T-helper 2 cell treated with Interferon-gamma antibody and Interleukin-4, amounts not matched to agents 5 μg/mL and 100 μg/mL, for 36 hours (primary cell): ENCODE data around the gene TENM4.

Source experiments
- DNase-seq: peaks from one replicate; pipeline ENCODE4 v3.0.0; 2021; ENCODE audit warnings: low spot score
- H3K27ac Mint-ChIP-seq: one replicate; pipeline ENCODE4 v1.8.0; 2021; ENCODE audit warnings: mild to moderate bottlenecking, mixed read lengths
- H3K27me3 Mint-ChIP-seq: one replicate; pipeline ENCODE4 v1.8.0; 2021; ENCODE audit warnings: low read depth, mixed read lengths
- H3K36me3 Mint-ChIP-seq: one replicate; pipeline ENCODE4 v1.8.0; 2021; ENCODE audit warnings: low read depth, mixed read lengths
- H3K4me1 Mint-ChIP-seq: one replicate; pipeline ENCODE4 v1.8.0; 2021; ENCODE audit warnings: low read depth, mixed read lengths
- H3K4me3 Mint-ChIP-seq: one replicate; pipeline ENCODE4 v1.8.0; 2022; ENCODE audit warnings: mild to moderate bottlenecking, moderate library complexity, mixed read lengths
- H3K9me3 Mint-ChIP-seq: one replicate; pipeline ENCODE4 v1.8.0; 2021; ENCODE audit warnings: mixed read lengths

The TENM4 gene

DNA sequence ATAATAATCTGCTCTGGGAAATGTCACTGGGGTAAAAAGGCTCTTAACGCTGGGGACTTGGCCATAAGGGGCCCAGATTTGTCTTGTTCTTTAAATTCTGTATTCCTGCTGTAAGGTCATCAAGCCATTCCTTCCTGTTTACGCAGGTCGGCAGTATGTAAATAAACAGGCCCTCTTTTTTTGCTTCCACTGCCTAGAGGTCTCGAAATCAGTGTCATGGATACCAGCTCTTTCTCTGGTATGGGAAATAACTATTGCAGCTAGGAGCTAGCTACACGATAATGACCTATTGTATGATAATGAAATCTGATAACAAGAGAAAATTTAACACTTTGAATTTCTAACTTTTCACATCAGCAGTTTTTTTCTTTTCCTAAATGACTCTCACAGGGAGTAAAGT lies 657.0 kb downstream of the TENM4 start:
- Mint-ChIP-seq H3K36me3 (no peaks in the 10 kb centered on the region), H3K27ac (no peak overlapping the region), H3K27me3 (peaks cover 8% of the 10 kb centered on the region), H3K4me3 (no peak overlapping the region), H3K9me3 (no peaks in the 10 kb centered on the region), H3K4me1 (no peaks in the 10 kb centered on the region)
- no peak for DNase-seq

GRCh38 chr11:78783301-78783700 lies 657.5 kb downstream of the TENM4 start:
- Mint-ChIP-seq H3K27ac (no peak overlapping the region), H3K27me3 (peaks cover 8% of the 10 kb centered on the region), H3K4me3 (no peak overlapping the region), H3K9me3 (no peaks in the 10 kb centered on the region), H3K36me3 (no peaks in the 10 kb centered on the region), H3K4me1 (no peaks in the 10 kb centered on the region)
- no peak for DNase-seq

DNA sequence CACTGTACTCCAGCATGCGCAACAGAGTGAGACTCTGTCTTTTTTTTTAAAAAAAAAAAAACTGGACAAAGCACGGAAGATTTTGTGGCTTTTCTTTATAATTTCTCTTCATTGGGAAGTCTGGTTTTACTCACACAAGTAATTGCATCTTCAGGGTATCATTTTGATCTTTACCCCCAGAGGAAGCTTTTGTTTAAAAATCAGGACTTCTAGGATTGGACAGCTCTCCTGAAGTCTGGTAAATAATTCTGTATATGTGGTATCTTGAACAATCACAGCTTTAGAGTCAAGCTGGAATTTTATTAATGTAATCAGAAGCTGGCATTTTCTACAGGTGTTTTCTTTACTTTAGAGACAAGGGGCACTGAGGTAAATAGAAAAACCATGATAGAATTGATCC lies 658.1 kb downstream of the TENM4 start:
- Mint-ChIP-seq H3K4me3 (no peak overlapping the region), H3K4me1 (no peaks in the 10 kb centered on the region), H3K27me3 (peaks cover 8% of the 10 kb centered on the region), H3K9me3 (no peaks in the 10 kb centered on the region), H3K36me3 (no peaks in the 10 kb centered on the region), H3K27ac (no peak overlapping the region)
- no peak for DNase-seq

DNA sequence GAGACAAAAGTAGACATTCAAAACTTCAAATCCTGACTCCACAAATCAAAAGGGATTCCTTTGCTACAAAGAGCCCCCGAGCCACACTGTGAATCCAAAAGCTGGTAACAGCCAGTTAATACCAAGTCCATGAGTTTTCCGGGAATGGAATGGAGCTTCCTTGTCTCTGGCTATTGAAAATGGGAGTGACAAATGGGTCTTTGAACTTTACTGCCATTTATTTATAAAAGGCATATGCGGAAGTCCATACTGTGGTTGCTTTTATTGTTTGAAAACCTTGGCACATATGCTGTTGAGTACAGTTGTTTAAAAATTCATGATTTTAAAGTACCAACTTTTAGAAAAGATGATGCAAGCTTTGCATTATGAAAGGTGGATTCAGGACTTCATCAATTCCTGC lies 659.9 kb downstream of the TENM4 start:
- H3K9me3 Mint-ChIP-seq, result no peaks in the 10 kb centered on the region
- no peak for DNase-seq
- H3K4me3 Mint-ChIP-seq, result no peak overlapping the region

DNA sequence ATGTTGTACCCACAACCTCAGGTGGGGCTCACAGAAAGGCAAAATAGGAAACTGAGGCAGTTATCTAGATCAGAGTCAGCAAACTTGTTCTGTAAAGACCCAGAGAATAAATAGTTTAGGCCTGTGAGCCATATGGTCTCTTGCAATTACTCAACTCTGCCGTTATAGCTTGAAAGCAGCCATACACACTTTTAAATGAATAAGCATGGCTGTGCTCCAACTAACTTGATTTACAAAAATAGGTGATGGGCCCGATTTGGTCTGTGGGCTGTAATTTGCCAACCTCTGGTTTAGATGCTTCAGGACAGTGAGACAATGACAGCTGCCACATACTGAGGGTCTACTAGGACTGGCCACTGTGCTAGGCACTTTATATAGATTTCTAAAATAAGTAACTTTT lies 667.3 kb downstream of the TENM4 start:
- Mint-ChIP-seq H3K27ac (no peak overlapping the region), H3K4me1 (no peaks in the 10 kb centered on the region), H3K9me3 (no peaks in the 10 kb centered on the region), H3K4me3 (no peak overlapping the region), H3K27me3 (peaks cover 2% of the 10 kb centered on the region), H3K36me3 (no peaks in the 10 kb centered on the region)
- no peak for DNase-seq

More for the DNA sequence above, 659.9 kb downstream of the TENM4 start:
- Mint-ChIP-seq H3K4me1 (no peaks in the 10 kb centered on the region), H3K36me3 (no peaks in the 10 kb centered on the region), H3K27me3 (peaks cover 10% of the 10 kb centered on the region), H3K27ac (no peak overlapping the region)

DNA sequence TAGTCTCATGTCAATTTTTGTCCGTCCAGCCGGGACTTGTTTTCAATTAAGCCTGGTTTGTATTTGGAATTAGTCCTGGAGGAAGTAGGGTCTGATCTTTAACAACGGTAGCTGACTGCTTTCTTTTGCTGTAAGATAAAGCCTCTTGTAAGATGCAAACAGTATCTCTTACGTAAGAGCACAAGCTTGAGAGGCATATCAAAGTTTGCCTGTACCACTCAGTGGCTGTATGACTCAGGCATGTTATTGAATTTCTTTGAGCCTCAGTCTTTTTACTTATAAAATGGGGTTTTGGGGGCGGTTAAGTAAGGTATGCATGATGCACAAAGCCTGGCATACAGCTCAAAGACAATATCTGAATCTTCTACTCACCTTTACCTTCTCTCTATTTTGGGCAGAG lies 667.8 kb downstream of the TENM4 start:
- Mint-ChIP-seq H3K4me1 (no peaks in the 10 kb centered on the region), H3K4me3 (no peak overlapping the region), H3K9me3 (no peaks in the 10 kb centered on the region), H3K36me3 (no peaks in the 10 kb centered on the region), H3K27me3 (peaks cover 2% of the 10 kb centered on the region), H3K27ac (no peak overlapping the region)
- no peak for DNase-seq

GRCh38 chr11:78772186-78772585 lies 668.6 kb downstream of the TENM4 start:
- Mint-ChIP-seq H3K9me3 (no peaks in the 10 kb centered on the region), H3K4me3 (no peak overlapping the region), H3K27me3 (peaks cover 2% of the 10 kb centered on the region), H3K36me3 (no peaks in the 10 kb centered on the region), H3K4me1 (no peaks in the 10 kb centered on the region), H3K27ac (no peak overlapping the region)
- DNase-seq, result no peak

DNA sequence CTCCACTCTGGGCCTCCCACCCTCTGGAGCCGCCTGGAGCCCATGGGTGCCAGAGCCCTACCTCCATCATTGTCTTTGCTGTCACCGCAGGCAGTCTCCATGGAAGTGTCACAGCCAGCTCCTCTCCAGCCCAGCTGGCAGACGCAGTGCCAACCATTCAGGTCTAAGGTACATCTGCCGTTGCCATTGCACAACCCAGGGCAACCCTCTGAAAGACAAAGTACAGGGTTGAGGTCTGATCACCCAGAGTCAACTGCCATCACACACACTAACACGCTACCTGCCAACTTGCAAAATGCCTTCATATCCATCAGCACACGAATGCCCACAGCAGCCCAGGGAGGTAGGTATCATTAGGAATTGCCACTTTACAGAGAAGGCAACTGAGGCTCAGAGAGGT lies 669.9 kb downstream of the TENM4 start:
- DNase-seq, result no peak
- no peak overlapping the region for H3K4me3 Mint-ChIP-seq

GRCh38 chr11:78768971-78769370 lies 671.9 kb downstream of the TENM4 start:
- no peak for DNase-seq
- H3K4me1 Mint-ChIP-seq, result no peaks in the 10 kb centered on the region
- H3K36me3 Mint-ChIP-seq, result no peaks in the 10 kb centered on the region
- H3K9me3 Mint-ChIP-seq, result no peaks in the 10 kb centered on the region
- no peak overlapping the region for H3K27ac Mint-ChIP-seq
- H3K4me3 Mint-ChIP-seq, result no peak overlapping the region
- no peaks in the 10 kb centered on the region for H3K27me3 Mint-ChIP-seq

More for the DNA sequence above, 669.9 kb downstream of the TENM4 start:
- H3K27ac Mint-ChIP-seq, result no peak overlapping the region
- H3K4me1 Mint-ChIP-seq, result no peaks in the 10 kb centered on the region
- no peaks in the 10 kb centered on the region for H3K27me3 Mint-ChIP-seq
- no peaks in the 10 kb centered on the region for H3K36me3 Mint-ChIP-seq
- H3K9me3 Mint-ChIP-seq, result no peaks in the 10 kb centered on the region

- Mint-ChIP-seq H3K9me3 (no peaks in the 10 kb centered on the region), H3K27ac (no peak overlapping the region), H3K4me1 (no peaks in the 10 kb centered on the region), H3K27me3 (no peaks in the 10 kb centered on the region), H3K4me3 (no peak overlapping the region), H3K36me3 (no peaks in the 10 kb centered on the region)
- no peak for DNase-seq
Measured at GRCh38 chr11:78768345-78768744, 672.5 kb downstream of the TENM4 start.

DNA sequence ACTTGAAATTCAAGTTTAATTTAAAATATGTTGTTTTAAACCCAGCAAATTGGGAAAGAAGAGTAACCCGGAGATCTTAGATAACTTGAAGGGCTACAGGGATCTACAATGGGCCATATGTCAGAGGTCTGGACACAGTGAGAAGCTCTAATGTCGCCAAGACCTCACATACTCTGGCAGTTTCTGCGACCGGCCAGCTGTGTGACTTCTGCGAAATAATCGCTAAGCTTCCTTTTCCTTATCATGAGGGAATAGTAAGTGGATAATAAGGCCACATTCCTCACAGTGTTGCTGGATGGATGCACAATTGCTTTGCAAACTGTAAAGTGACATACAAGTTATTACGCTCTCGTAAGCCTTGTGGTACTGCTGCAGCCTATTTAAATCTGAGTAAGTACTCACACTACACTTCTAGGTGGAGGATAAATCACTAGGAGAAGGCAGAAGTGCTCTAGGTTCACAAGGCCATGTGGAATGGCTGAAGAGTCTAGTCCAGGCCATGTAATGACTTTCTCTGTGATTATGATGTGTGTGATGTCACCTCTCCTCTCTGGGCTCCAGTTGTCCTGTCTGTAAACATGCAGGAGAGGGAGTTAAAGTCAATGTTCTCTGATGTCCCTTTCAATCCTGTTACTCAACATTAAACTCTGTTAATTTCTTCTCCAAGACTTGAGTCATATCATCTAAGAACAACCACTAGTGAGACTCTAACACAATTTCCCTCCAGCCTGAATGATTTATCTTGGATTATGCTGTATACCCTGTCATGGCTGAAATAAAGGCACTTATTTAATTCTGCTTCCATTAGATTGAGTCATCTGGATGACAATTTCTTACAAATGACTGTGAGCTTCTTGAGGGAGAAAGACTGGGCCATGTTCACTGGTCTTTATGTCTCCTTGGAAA lies 673.5 kb downstream of the TENM4 start:
- Mint-ChIP-seq H3K4me3 (no peak overlapping the region), H3K36me3 (no peaks in the 10 kb centered on the region), H3K27me3 (no peaks in the 10 kb centered on the region), H3K4me1 (no peaks in the 10 kb centered on the region), H3K27ac (no peak overlapping the region), H3K9me3 (no peaks in the 10 kb centered on the region)
- no peak for DNase-seq

- no peaks in the 10 kb centered on the region for H3K27me3 Mint-ChIP-seq
- no peak for DNase-seq
- H3K36me3 Mint-ChIP-seq, result no peaks in the 10 kb centered on the region
- no peak overlapping the region for H3K4me3 Mint-ChIP-seq
- no peaks in the 10 kb centered on the region for H3K4me1 Mint-ChIP-seq
- H3K27ac Mint-ChIP-seq, result no peak overlapping the region
- no peaks in the 10 kb centered on the region for H3K9me3 Mint-ChIP-seq
Measured at GRCh38 chr11:78764946-78765345, 675.9 kb downstream of the TENM4 start.

- Mint-ChIP-seq H3K27ac (no peak overlapping the region), H3K36me3 (no peaks in the 10 kb centered on the region), H3K9me3 (no peaks in the 10 kb centered on the region), H3K4me1 (no peaks in the 10 kb centered on the region), H3K4me3 (no peak overlapping the region), H3K27me3 (no peaks in the 10 kb centered on the region)
- DNase-seq, result no peak
Measured at GRCh38 chr11:78763664-78764063, 677.2 kb downstream of the TENM4 start.

DNA sequence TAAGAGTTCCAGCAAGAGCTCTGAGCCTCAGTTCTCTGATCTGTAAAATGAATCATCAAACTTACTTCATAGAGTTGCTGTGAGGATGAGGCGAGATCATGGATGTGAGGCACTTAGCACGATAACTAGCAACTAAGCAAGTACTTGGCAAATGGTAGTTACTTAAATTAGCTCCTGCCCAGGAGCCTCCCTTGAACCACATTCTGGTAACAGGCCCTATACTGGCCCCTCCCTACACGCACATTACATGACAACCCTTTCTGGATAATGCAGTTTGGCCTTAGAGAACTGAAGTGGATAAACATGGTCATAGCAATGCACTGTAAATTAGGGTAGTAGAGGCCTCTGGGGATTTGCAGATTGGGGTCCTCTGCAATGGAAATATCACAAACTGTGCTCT lies 678.7 kb downstream of the TENM4 start:
- no peak for DNase-seq
- Mint-ChIP-seq H3K9me3 (no peaks in the 10 kb centered on the region), H3K4me3 (no peak overlapping the region), H3K36me3 (no peaks in the 10 kb centered on the region), H3K27ac (no peak overlapping the region), H3K4me1 (no peaks in the 10 kb centered on the region), H3K27me3 (peaks cover 3% of the 10 kb centered on the region)

- H3K27ac Mint-ChIP-seq, result no peak overlapping the region
Measured at GRCh38 chr11:78759071-78759470, 681.8 kb downstream of the TENM4 start.

More at GRCh38 chr11:78759071-78759470, 681.8 kb downstream of the TENM4 start:
- no peaks in the 10 kb centered on the region for H3K36me3 Mint-ChIP-seq
- H3K4me1 Mint-ChIP-seq, result no peaks in the 10 kb centered on the region
- H3K9me3 Mint-ChIP-seq, result no peaks in the 10 kb centered on the region
- H3K4me3 Mint-ChIP-seq, result no peak overlapping the region
- peaks cover 4% of the 10 kb centered on the region for H3K27me3 Mint-ChIP-seq
- no peak for DNase-seq
